Measurements from ENCODE around the gene IQGAP2. TPM values are rescaled to one million over a fixed set of nuclear protein-coding genes. Genes with fewer than 3 reads are reported as not detected.

IQGAP2 gene
- total and polyA plus RNA-seq, 2 of the 8 experiments (the other 6 are each of a cell fraction or from before 2014, with no cell fraction given), result 19.7 to 66.0 TPM

GRCh38 chr5:76517334-76517733 is 114.2 kb downstream of the IQGAP2 start:
- 90% methylated on average over 3 of the region's 3 CpGs; no CpG with 5 or more reads in 1 of the 2 experiments for WGBS, 2 experiments (ENCODE audit: extremely low coverage in 1 of 2, insufficient coverage in 1 of 2, insufficient read length in 1 of 2, insufficient replicate concordance in 2 of 2, low coverage in 1 of 2, low lambda C conversion rate in 2 of 2, missing lambda C conversion rate in 1 of 2)
- no peak for TF ChIP-seq TBP (IDR thresholded peaks at IDR 0.05; ENCODE audit: low read depth, low read length)
- no peak for TF ChIP-seq TAF7 (optimal IDR thresholded peaks at IDR 0.05; ENCODE audit: borderline replicate concordance, low read depth, low read length)
- no peak for TF ChIP-seq ATF3 (IDR thresholded peaks at IDR 0.05; ENCODE audit: insufficient read depth, low read depth, low read length)
- no peak for TF ChIP-seq FOSL1 (IDR thresholded peaks at IDR 0.05; ENCODE audit: insufficient read depth, low read depth, low read length)
- no peak for TF ChIP-seq EZH2 (IDR thresholded peaks at IDR 0.05; ENCODE audit: low read depth, low read length, severe bottlenecking)
- TF ChIP-seq CBX5 (IDR thresholded peaks at IDR 0.05; ENCODE audit: low read depth, low read length), result no peak
- TF ChIP-seq CTCF (IDR thresholded peaks at IDR 0.05; ENCODE audit: control extremely low read depth in 1 of 3, insufficient read depth in 1 of 3, low read depth in 1 of 3, low read length in 3 of 3), result no peak
- no peak for TF ChIP-seq RFX5 (IDR thresholded peaks at IDR 0.05; ENCODE audit: borderline replicate concordance, low read depth, low read length)

More at GRCh38 chr5:76517334-76517733, 114.2 kb downstream of the IQGAP2 start:
- Histone ChIP-seq H3K23me2 (ENCODE audit: low read depth, low read length) (no peaks in the 10 kb centered on the region), H4K91ac (replicated peaks; ENCODE audit: insufficient read length, low read length) (no peak overlapping the region), H3K23ac (ENCODE audit: insufficient read length) (no peak overlapping the region), H4K8ac (ENCODE audit: extremely low read depth, insufficient read depth, low read length) (no peak overlapping the region), H4K20me1 (replicated peaks in 1 of 2; ENCODE audit: control insufficient read depth in 1 of 2, insufficient read depth in 2 of 2, low read length in 2 of 2) (no peaks in the 10 kb centered on the region), H2BK20ac (ENCODE audit: low read length) (no peak overlapping the region), H3K27ac (ENCODE audit: low read depth, low read length) (no peak overlapping the region), H3K18ac (ENCODE audit: extremely low read depth, low read length) (no peak overlapping the region), H3K14ac (ENCODE audit: insufficient read length) (no peak overlapping the region), H3K4me3 (ENCODE audit: extremely low read depth in 1 of 4, insufficient read depth in 2 of 4, low read depth in 3 of 4, low read length in 4 of 4) (no peak overlapping the region), H2BK5ac (ENCODE audit: low read depth, low read length) (no peak overlapping the region), H3K79me1 (ENCODE audit: low read depth, low read length) (no peaks in the 10 kb centered on the region), H2BK12ac (ENCODE audit: low read depth, low read length) (no peak overlapping the region), H2BK15ac (ENCODE audit: low read length) (no peak overlapping the region), H3K56ac (replicated peaks; ENCODE audit: insufficient read length, low read depth, low read length) (no peak overlapping the region), H3K27me3 (replicated peaks in 1 of 4; ENCODE audit: control insufficient read depth in 3 of 4, extremely low read depth in 1 of 4, insufficient read depth in 3 of 4, low read length in 3 of 4) (no peaks in the 10 kb centered on the region), H3K79me2 (ENCODE audit: control insufficient read depth in 1 of 2, insufficient read depth in 2 of 2, low read length in 2 of 2) (peaks cover 0 to 8% of the 10 kb centered on the region in 2 experiments; a peak in 2 of 4 replicates), H2AK5ac (ENCODE audit: low read depth, low read length) (no peak overlapping the region), H3K36me3 (ENCODE audit: control insufficient read depth in 2 of 4, insufficient read depth in 4 of 4, low read length in 3 of 4) (no peaks in the 10 kb centered on the region; a peak in 1 of 8 replicates), H3K9ac (replicated peaks in 1 of 4; ENCODE audit: extremely low read depth in 1 of 4, low read depth in 3 of 4, low read length in 3 of 4) (no peak overlapping the region), H2BK120ac (replicated peaks; ENCODE audit: low read depth, low read length) (no peak overlapping the region), H3K4ac (replicated peaks; ENCODE audit: insufficient read length, low read depth, low read length) (no peak overlapping the region), H3K9me3 (ENCODE audit: insufficient read depth in 2 of 2, low read depth in 1 of 2, low read length in 1 of 2) (no peaks in the 10 kb centered on the region), H3K4me1 (replicated peaks in 1 of 4; ENCODE audit: control insufficient read depth in 3 of 4, insufficient read depth in 4 of 4, low read length in 3 of 4) (peaks cover 0 to 14% (median 4%) of the 10 kb centered on the region in 4 experiments; a peak in 4 of 7 replicates), H3K4me2 (ENCODE audit: insufficient read depth in 1 of 2, low read depth in 2 of 2, low read length in 2 of 2) (no peak overlapping the region), H2AFZ (ENCODE audit: low read length) (no peak overlapping the region), H4K5ac (ENCODE audit: insufficient read length, low read depth, low read length) (no peak overlapping the region)
- no peak for FAIRE-seq
- no peak for DNase-seq (ENCODE audit: low read depth in 1 of 2, low spot score in 2 of 2)
- CTCF ChIA-PET (ENCODE audit: partially characterized antibody), result interaction anchor here (1.6 kb wide), 1 partner anchor 13 kb away, joined by 6 read pairs; no protein-coding TSS in a partner anchor
- POLR2A ChIA-PET (ENCODE audit: partially characterized antibody), result interaction anchor here (0.8 kb wide), 1 partner anchor 28 kb away, joined by 3 read pairs; no protein-coding TSS in a partner anchor

Measured in H1 (cell line).